Vagina (tissue), 2 donors: ENCODE measurements around the gene SYT13. TPM values are rescaled to one million over a fixed set of nuclear protein-coding genes. Genes with fewer than 3 reads are reported as not detected.

Experiments
- DNase-seq, 2 donors: peaks; one replicate each; pipeline ENCODE4 v3.0.0-alpha.2; 2017; ENCODE audit errors: extremely low spot score in 2 of 2
- H3K27ac ChIP-seq: fragments of 200-600 bp; sonication (generic); one replicate; pipeline ENCODE4 v1.5.1; 2019
- H3K27me3 ChIP-seq: fragments of 200-600 bp; sonication (generic); one replicate; pipeline ENCODE4 v1.5.1; 2019
- H3K36me3 ChIP-seq, 2 donors: fragments of 200-600 bp; sonication (generic); one replicate each; pipeline ENCODE4 v1.5.1; 2017 to 2019
- H3K4me1 ChIP-seq: fragments of 200-600 bp; sonication (generic); one replicate; pipeline ENCODE4 v1.5.1; 2019
- H3K4me3 ChIP-seq, 2 donors: fragments of 200-600 bp; sonication (generic); 1 replicate in 1 of 2; 2 replicates in 1 of 2; pipeline ENCODE4 v1.5.1; 2016 to 2019
- H3K9me3 ChIP-seq: fragments of 200-600 bp; sonication (generic); one replicate; pipeline ENCODE4 v1.5.1; 2019
- CTCF ChIP-seq, 3 experiments: fragments of 450-650 bp in 2 of 3; fragments of 200-600 bp in 1 of 3; sonication (generic) in 1 of 3; IDR thresholded peaks; one replicate each; pipeline ENCODE4 v1.5.1; 2017 to 2019; ENCODE audit warnings: antibody characterized with exemption in 3 of 3, mild to moderate bottlenecking in 2 of 3, moderate library complexity in 2 of 3
- POLR2A ChIP-seq, 2 donors: fragments of 450-650 bp; IDR thresholded peaks; one replicate each; pipeline ENCODE4 v1.6.1; 2017; ENCODE audit warnings: antibody characterized with exemption in 2 of 2, mild to moderate bottlenecking in 2 of 2, moderate library complexity in 2 of 2
- POLR2AphosphoS5 ChIP-seq, 2 donors: sonication (generic); formaldehyde crosslinking; IDR thresholded peaks; one replicate each; pipeline ENCODE4 v1.9.0; 2017; ENCODE audit warnings: antibody characterized with exemption in 2 of 2, mild to moderate bottlenecking in 2 of 2, low read depth in 1 of 2; ENCODE audit not compliant: insufficient read depth in 1 of 2
- intact Hi-C: fragments of 100-400 bp; cut with DNase I; formaldehyde crosslinking; loops from one replicate; pipeline ENCODE4 v1.15.1; 2023
- total RNA-seq: library from RNA; depleted of rRNA; stranded (reverse); fragments of >200 nt; gene quantifications from one replicate; pipeline ENCODE4 v1.2.3, GENCODE V29; 2016

SYT13 gene
- total RNA-seq, 1 donor from 2014 or later: 1.2 TPM

- no peak for DNase-seq
- H3K4me1 ChIP-seq: no peaks in the 10 kb centered on the region
- peaks cover 0 to 13% of the 10 kb centered on the region in 2 donors for H3K36me3 ChIP-seq
- H3K4me3 ChIP-seq: no peak overlapping the region
- H3K27me3 ChIP-seq: no peaks in the 10 kb centered on the region
- intact Hi-C loops: no loop called here
- H3K9me3 ChIP-seq: no peaks in the 10 kb centered on the region
- H3K27ac ChIP-seq: no peak overlapping the region
- TF ChIP-seq POLR2AphosphoS5 (IDR thresholded peaks at IDR 0.05; ENCODE audit: insufficient read depth in 1 of 2, low read depth in 1 of 2) (no peak), POLR2A (IDR thresholded peaks at IDR 0.05) (no peak), CTCF (IDR thresholded peaks at IDR 0.05) (no peak)
Measured at GRCh38 chr11:45219411-45219810, 66.7 kb downstream of the SYT13 start.

- intact Hi-C loops: no loop called here
- Histone ChIP-seq H3K4me3 (no peak overlapping the region), H3K27me3 (no peaks in the 10 kb centered on the region), H3K9me3 (no peaks in the 10 kb centered on the region), H3K4me1 (no peaks in the 10 kb centered on the region), H3K27ac (no peak overlapping the region), H3K36me3 (peaks cover 0 to 8% of the 10 kb centered on the region in 2 donors)
- no peak for DNase-seq
- TF ChIP-seq CTCF (IDR thresholded peaks at IDR 0.05): no peak
- TF ChIP-seq POLR2A (IDR thresholded peaks at IDR 0.05): no peak
- no peak for TF ChIP-seq POLR2AphosphoS5 (IDR thresholded peaks at IDR 0.05; ENCODE audit: insufficient read depth in 1 of 2, low read depth in 1 of 2)
Measured at GRCh38 chr11:45218705-45219104, 67.4 kb downstream of the SYT13 start.

- Histone ChIP-seq H3K9me3 (no peaks in the 10 kb centered on the region), H3K36me3 (peaks cover 0 to 13% of the 10 kb centered on the region in 2 donors), H3K27me3 (no peaks in the 10 kb centered on the region), H3K4me3 (no peak overlapping the region), H3K4me1 (no peaks in the 10 kb centered on the region), H3K27ac (no peak overlapping the region)
- TF ChIP-seq POLR2AphosphoS5 (IDR thresholded peaks at IDR 0.05; ENCODE audit: insufficient read depth in 1 of 2, low read depth in 1 of 2) (no peak), POLR2A (IDR thresholded peaks at IDR 0.05) (no peak), CTCF (IDR thresholded peaks at IDR 0.05) (no peak)
- intact Hi-C loops: no loop called here
- no peak for DNase-seq
Measured at GRCh38 chr11:45217991-45218390, 68.2 kb downstream of the SYT13 start.

GRCh38 chr11:45216901-45217300, 69.2 kb downstream of the SYT13 start:
- no peak for TF ChIP-seq CTCF (IDR thresholded peaks at IDR 0.05)
- H3K36me3 ChIP-seq: peaks cover 0 to 20% of the 10 kb centered on the region in 2 donors
- intact Hi-C loops: no loop called here

GRCh38 chr11:45216031-45216430, 70.1 kb downstream of the SYT13 start:
- peaks cover 0 to 20% of the 10 kb centered on the region in 2 donors for H3K36me3 ChIP-seq

More at GRCh38 chr11:45216901-45217300, 69.2 kb downstream of the SYT13 start:
- no peaks in the 10 kb centered on the region for H3K4me1 ChIP-seq
- DNase-seq: no peak
- H3K9me3 ChIP-seq: no peaks in the 10 kb centered on the region
- H3K27me3 ChIP-seq: no peaks in the 10 kb centered on the region
- no peak overlapping the region for H3K27ac ChIP-seq
- H3K4me3 ChIP-seq: no peak overlapping the region

More at GRCh38 chr11:45216031-45216430, 70.1 kb downstream of the SYT13 start:
- DNase-seq: no peak
- no peak for TF ChIP-seq POLR2AphosphoS5 (IDR thresholded peaks at IDR 0.05; ENCODE audit: insufficient read depth in 1 of 2, low read depth in 1 of 2)
- no peak for TF ChIP-seq CTCF (IDR thresholded peaks at IDR 0.05)
- no peak for TF ChIP-seq POLR2A (IDR thresholded peaks at IDR 0.05)
- H3K27me3 ChIP-seq: no peaks in the 10 kb centered on the region
- no peak overlapping the region for H3K27ac ChIP-seq
- intact Hi-C loops: no loop called here
- H3K9me3 ChIP-seq: no peaks in the 10 kb centered on the region
- H3K4me3 ChIP-seq: no peak overlapping the region
- H3K4me1 ChIP-seq: peaks cover 3% of the 10 kb centered on the region
